Thyroid gland (tissue), 4 donors: ENCODE results near the gene OR6C68.

Source experiments
- CTCF ChIP-seq, 6 experiments: fragments of 200-600 bp in 3 of 6; fragments of 450-650 bp in 3 of 6; sonication (generic) in 3 of 6; IDR thresholded peaks; one replicate each; pipeline ENCODE4 v1.5.1; 2016 to 2019; ENCODE audit warnings: antibody characterized with exemption in 6 of 6, mild to moderate bottlenecking in 2 of 6, inconsistent platforms in 1 of 6, moderate library complexity in 1 of 6
- POLR2A ChIP-seq, 2 donors: fragments of 450-650 bp; IDR thresholded peaks; one replicate each; pipeline ENCODE4 v1.6.1; 2017; ENCODE audit warnings: antibody characterized with exemption in 2 of 2, mild to moderate bottlenecking in 2 of 2, moderate library complexity in 1 of 2

GRCh38 chr12:55499810-55500252 is 7.7 kb downstream of the OR6C68 start:
- TF ChIP-seq CTCF (IDR thresholded peaks at IDR 0.05) (no peak), POLR2A (IDR thresholded peaks at IDR 0.05) (no peak)
